Mammary epithelial cell (primary cell): ENCODE measurements around the gene FSTL4.

ENCODE experiments used
- EZH2 ChIP-seq: IDR thresholded peaks from 2 replicates; pipeline ENCODE4 v1.6.1; 2012; ENCODE audit warnings: low read length, inconsistent platforms, borderline replicate concordance
- TF ChIP-seq, protein P1 (sequence below), 2 donors: IDR thresholded peaks in 1 of 2; conservative IDR thresholded peaks in 1 of 2; 2 replicates each; pipeline ENCODE4 v1.5.1; 2011 to 2012; ENCODE audit warnings: inconsistent platforms in 2 of 2, low read length in 2 of 2, mild to moderate bottlenecking in 2 of 2, control low read depth in 1 of 2, low read depth in 1 of 2; ENCODE audit not compliant: insufficient read depth in 1 of 2; ENCODE audit errors: extremely low read depth in 1 of 2

DNA sequence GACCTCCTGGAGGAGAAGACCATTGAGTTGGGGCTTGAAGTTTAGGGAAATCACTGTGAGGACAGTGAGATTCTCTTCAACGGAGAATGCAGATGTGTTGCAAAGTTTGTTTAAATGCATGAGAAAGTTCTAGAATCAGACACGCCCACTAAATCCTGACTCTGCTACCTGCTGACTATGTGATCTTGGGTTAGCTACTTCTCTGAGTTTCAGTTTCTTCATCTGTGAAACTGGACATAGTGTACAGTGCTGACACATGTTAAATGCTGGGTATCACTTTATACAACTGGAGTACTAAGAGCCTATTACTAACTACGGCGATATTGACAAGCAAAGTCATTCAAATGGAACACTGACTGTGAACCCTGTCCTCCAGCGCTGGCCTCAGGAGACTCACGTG, 305.1 kb downstream of the FSTL4 start:
- TF ChIP-seq, protein P1, sequence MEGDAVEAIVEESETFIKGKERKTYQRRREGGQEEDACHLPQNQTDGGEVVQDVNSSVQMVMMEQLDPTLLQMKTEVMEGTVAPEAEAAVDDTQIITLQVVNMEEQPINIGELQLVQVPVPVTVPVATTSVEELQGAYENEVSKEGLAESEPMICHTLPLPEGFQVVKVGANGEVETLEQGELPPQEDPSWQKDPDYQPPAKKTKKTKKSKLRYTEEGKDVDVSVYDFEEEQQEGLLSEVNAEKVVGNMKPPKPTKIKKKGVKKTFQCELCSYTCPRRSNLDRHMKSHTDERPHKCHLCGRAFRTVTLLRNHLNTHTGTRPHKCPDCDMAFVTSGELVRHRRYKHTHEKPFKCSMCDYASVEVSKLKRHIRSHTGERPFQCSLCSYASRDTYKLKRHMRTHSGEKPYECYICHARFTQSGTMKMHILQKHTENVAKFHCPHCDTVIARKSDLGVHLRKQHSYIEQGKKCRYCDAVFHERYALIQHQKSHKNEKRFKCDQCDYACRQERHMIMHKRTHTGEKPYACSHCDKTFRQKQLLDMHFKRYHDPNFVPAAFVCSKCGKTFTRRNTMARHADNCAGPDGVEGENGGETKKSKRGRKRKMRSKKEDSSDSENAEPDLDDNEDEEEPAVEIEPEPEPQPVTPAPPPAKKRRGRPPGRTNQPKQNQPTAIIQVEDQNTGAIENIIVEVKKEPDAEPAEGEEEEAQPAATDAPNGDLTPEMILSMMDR (conservative IDR thresholded peaks at IDR 0.05 in 1 of 2, IDR thresholded peaks at IDR 0.05 in 1 of 2; ENCODE audit: extremely low read depth in 1 of 2, insufficient read depth in 1 of 2, low read depth in 1 of 2, low read length in 2 of 2), result no peak
- TF ChIP-seq EZH2, result no peak
